GM19324 (cell line): Measurements from ENCODE around the gene CASK.

ENCODE experiments used
- ATAC-seq: cut with Tn5 transposase; IDR thresholded peaks from one replicate; pipeline ENCODE4 v1.9.1; 2021; ENCODE audit warnings: mild to moderate bottlenecking, moderate library complexity; ENCODE audit not compliant: unreplicated experiment, low FRiP score

CASK gene

GRCh38 chrX:41857670-41858069 is 65.7 kb downstream of the CASK start:
- no peak for ATAC-seq

- ATAC-seq: no peak
These were observed 76.6 kb downstream of the CASK start for GRCh38 chrX:41846714-41847113.

- ATAC-seq: no peak
These were observed 85.9 kb downstream of the CASK start for GRCh38 chrX:41837270-41837944.

- ATAC-seq: no peak
These were observed 94.5 kb downstream of the CASK start for GRCh38 chrX:41828826-41829225.

- no peak for ATAC-seq
These were observed 95.5 kb downstream of the CASK start for GRCh38 chrX:41827886-41828285.

- no peak for ATAC-seq
These were observed 97.6 kb downstream of the CASK start for GRCh38 chrX:41825796-41826195.

GRCh38 chrX:41824551-41824950 is 98.8 kb downstream of the CASK start:
- no peak for ATAC-seq

GRCh38 chrX:41823402-41823801 is 100.0 kb downstream of the CASK start:
- no peak for ATAC-seq

GRCh38 chrX:41822892-41823291 is 100.5 kb downstream of the CASK start:
- no peak for ATAC-seq

GRCh38 chrX:41808047-41808446 is 115.3 kb downstream of the CASK start:
- no peak for ATAC-seq

- ATAC-seq: no peak
These were observed 120.4 kb downstream of the CASK start for GRCh38 chrX:41802958-41803357.

GRCh38 chrX:41799661-41800060 is 123.7 kb downstream of the CASK start:
- no peak for ATAC-seq

GRCh38 chrX:41796577-41796976 is 126.8 kb downstream of the CASK start:
- no peak for ATAC-seq

GRCh38 chrX:41796046-41796445 is 127.3 kb downstream of the CASK start:
- no peak for ATAC-seq

GRCh38 chrX:41789374-41789773 is 134.0 kb downstream of the CASK start:
- no peak for ATAC-seq

- ATAC-seq: no peak
These were observed 137.7 kb downstream of the CASK start for GRCh38 chrX:41785685-41786084.

GRCh38 chrX:41781500-41781899 is 141.9 kb downstream of the CASK start:
- ATAC-seq: no peak

GRCh38 chrX:41779941-41780340 is 143.4 kb downstream of the CASK start:
- no peak for ATAC-seq

- no peak for ATAC-seq
These were observed 144.3 kb downstream of the CASK start for GRCh38 chrX:41779030-41779564.

- ATAC-seq: no peak
These were observed 161.7 kb downstream of the CASK start for GRCh38 chrX:41761702-41762101.

GRCh38 chrX:41761169-41761568 is 162.2 kb downstream of the CASK start:
- no peak for ATAC-seq

GRCh38 chrX:41759817-41760216 is 163.5 kb downstream of the CASK start:
- no peak for ATAC-seq

GRCh38 chrX:41758401-41758800 is 165.0 kb downstream of the CASK start:
- ATAC-seq: no peak
